ENCODE measurements around the gene BTBD7.
"Not testable (repeated sequence)": the region's sequence is repeated elsewhere in the genome, so short reads cannot be mapped to it uniquely, and the experiment has no call there.

BTBD7 gene, protein sequence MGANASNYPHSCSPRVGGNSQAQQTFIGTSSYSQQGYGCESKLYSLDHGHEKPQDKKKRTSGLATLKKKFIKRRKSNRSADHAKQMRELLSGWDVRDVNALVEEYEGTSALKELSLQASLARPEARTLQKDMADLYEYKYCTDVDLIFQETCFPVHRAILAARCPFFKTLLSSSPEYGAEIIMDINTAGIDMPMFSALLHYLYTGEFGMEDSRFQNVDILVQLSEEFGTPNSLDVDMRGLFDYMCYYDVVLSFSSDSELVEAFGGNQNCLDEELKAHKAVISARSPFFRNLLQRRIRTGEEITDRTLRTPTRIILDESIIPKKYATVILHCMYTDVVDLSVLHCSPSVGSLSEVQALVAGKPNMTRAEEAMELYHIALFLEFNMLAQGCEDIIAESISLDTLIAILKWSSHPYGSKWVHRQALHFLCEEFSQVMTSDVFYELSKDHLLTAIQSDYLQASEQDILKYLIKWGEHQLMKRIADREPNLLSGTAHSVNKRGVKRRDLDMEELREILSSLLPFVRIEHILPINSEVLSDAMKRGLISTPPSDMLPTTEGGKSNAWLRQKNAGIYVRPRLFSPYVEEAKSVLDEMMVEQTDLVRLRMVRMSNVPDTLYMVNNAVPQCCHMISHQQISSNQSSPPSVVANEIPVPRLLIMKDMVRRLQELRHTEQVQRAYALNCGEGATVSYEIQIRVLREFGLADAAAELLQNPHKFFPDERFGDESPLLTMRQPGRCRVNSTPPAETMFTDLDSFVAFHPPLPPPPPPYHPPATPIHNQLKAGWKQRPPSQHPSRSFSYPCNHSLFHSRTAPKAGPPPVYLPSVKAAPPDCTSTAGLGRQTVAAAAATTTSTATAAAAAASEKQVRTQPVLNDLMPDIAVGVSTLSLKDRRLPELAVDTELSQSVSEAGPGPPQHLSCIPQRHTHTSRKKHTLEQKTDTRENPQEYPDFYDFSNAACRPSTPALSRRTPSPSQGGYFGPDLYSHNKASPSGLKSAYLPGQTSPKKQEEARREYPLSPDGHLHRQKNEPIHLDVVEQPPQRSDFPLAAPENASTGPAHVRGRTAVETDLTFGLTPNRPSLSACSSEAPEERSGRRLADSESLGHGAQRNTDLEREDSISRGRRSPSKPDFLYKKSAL

DNA sequence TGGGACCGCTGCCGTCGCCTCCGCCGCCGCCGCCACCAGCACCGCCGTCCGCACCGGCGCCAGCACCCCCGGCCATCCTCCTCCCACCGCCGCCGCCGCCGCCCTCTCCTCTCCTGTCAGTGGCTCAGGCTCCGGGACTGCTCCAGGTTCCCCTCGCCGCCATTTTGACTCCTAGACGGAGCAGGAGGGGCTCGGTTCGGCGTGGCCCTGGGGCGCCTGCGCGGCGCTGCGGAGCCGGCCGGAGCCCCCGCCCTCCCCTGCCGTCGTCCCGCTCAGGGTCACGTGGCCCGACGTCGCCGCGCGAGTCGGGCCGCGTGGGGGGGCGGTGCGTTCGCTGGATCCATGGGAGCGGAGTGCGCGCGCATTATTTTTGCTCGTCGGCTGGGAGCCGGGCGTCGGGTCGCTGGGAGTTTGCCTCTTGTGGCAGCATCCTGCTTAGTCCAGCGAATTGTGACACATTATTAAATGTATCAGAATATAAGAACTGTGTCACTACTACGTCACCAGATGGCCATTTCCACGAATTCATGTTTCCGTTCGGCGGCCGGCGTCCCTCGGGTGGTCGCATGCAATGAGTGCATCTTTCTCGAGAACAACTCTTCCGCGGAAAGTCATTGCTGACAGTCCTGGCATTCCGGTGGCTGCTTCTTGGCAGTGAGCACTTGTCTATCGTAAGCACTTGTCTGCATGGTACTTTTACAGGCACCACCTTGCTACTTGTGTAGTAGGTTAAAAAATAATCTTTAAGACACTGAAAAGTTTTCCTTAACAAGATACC, at the start of gene BTBD7:
Gene BTBD7 (minus strand): TSS at position 184 of the 778 bp plus-strand sequence. CDS start 36,985 bp downstream, outside the sequence.
- peak; percentile 95 for DNase-seq (ENCODE audit: low read depth)

DNA sequence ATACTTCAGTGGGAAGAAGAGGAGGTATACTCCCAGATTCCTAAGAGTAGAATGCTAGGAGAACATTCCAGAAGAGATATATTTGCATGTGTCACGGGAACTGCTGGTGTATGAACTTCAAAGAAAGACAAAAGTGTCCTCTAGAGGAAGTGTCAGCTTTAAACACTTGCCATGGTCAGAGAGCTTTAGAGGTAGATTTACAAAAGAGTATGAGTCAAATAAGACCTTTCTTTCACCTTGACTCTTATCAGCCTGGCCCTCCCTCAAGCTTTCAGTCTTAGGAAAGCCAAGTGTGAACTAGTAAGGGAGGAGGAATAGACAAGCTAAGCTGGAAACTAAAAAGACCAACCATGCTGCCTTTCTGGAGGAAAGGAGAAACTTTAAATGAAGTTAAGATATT, 48.8 kb upstream of the BTBD7 start:
- DNase-seq (ENCODE audit: low read depth): no peak

DNA sequence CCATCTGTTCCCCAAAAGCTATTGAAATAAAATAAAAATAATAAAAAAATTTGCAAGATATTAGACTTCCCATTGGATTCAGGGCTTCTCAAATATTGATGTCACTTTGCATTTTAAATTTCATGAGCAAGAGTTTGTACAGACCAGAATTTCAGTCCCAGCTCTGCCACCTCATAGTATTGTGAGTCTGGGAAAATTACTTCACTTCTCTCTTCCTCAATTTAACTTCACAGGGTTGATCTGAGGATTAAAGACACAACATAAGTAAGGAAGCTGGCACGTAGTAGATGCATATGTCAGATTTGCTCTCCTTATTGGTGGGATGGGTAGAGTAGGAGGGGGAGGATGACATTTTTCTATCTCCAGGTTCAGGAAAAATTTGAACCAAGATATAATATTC, 47.0 kb upstream of the BTBD7 start:
- no peak for DNase-seq (ENCODE audit: low read depth)

DNA sequence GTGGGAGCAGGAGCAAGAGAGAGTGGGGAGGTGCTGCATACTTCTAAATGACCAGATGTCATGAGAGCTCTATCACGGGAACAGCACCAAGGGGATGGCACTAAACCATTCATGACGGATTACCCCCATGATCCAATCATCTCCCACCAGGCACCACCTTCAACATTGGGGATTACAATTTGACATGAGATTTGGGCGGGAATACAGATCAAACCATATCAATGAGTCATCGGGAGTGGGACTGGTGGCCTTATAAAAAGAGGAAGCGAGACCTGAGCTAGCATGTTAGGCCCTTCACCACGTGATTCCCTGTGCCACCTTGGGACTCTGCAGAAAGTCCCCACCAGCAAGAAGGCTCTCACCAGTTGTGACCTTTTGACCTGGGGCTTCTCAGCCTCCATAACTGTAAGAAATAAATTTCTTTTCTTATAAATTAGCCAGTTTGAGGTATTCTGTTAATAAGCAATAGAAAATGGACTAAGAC, 42.9 kb upstream of the BTBD7 start:
- no peak for DNase-seq (ENCODE audit: low read depth)

DNA sequence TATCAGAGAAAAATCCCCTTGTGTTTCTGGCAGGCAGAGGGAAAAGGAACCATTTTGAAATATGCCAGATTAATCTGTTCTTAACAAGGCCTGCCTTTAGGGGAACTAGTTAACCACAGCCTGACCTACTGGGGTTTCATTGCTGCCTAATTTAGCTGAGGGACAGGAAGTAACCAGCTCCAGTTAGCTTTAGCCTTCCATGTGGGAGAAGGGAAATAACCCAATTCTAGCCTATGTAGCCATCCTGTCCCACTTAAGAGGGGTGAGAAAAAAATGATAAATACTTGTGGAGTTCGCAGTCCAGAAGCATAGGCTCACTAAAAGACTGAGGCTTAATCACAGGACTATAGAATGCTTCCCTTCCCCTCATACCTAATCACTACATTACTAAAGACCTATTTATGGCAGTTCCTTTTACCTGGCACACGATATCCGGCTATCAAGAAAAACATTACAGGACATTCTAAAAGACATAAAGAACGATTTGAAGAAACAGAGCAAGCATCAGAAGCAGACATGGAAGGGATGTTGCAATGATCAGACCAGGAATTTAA, 37.0 kb upstream of the BTBD7 start:
- peak; percentile 8 for DNase-seq (ENCODE audit: low read depth)

DNA sequence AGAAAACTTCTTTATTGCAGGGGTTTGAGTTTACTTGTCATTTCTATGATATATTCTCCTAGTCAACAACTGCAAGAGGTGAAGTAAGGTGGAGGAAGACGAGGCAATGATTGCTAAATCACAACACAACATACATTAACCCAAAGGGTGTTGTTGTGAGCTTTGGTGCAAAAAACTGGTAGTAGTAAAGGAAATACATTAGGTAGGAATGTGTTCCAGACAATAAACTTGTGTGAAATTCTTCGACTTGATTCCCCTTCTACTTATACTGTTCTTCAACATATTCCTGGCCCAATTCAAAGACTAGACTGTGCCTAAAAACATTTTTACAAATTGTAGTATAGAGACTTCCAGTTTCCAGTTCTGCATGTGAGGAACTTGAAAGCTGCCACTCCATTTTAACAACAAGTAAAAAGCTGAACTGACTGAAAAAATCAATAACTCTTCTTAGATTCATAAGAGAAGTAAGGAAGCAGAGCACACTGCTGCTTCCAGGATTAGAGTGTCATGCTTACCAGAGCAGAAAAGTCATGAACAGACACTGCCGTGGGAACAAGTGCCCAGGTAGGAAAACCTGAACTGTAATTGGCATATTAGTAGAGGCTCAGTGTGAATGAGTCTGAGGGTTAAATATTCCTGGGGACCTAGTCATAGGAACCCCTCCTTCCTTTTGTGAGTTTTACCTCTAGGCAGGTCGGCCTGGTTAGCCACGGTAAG, 36.3 kb upstream of the BTBD7 start:
- DNase-seq (ENCODE audit: low read depth): no peak

DNA sequence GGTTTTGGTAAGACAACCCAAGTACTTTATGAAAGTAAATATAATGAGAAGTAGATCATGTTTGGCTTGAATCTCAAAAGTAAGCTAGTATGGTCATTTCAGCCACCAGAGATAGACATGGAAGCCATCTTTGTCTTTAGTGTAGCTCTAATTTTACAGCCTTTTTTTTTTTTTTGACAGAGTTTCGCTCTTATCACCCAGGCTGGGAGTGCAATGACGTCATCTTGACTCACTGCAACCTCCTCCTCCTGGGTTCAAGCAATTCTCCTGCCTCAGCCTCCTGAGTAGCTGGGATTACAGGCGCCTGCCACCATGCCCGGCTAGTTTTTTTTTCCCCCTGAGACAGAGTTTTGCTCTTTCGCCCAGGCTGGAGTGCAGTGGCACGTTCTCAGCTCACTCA, 22.0 kb upstream of the BTBD7 start:
- DNase-seq (ENCODE audit: low read depth): not testable (repeated sequence)

DNA sequence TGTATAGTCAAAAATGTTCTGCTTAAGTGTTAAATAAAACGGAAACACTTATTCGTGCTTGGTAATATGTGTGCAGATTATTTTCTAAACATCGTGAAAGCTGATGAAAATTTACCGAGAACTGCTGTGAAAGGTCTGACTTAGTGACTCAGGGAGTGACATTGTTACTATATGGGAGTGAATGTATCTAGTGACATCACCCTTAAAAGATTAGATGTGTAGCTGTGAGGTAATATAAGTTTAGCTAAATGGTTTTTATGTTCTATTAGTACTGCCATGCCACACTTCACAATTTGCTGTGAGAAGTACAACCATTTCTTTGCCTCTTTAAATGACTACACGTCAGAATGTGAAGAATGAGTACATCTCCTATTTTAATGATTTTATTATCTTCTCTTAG, 15.5 kb upstream of the BTBD7 start:
- no peak for DNase-seq (ENCODE audit: low read depth)

DNA sequence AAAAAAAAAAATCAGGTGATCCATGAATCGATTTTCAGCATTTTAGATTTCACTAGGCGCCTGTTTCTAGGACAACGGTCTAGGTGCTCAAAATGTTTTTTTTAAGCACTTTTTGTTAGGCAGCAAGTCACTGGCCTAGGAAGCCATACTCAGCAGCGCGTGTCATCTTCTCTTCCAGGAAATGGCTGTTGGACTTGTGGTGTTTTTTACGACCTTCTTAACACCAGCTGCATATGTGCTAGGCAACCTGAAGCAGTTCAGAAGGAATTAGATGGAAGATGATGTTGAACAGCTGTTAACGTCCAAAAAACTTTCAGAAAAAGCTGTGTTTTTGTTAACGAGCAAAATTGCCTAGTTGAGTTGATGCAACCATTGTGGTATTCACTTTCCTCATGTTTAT, 15.0 kb upstream of the BTBD7 start:
- peak; percentile 4 for DNase-seq (ENCODE audit: low read depth)

DNA sequence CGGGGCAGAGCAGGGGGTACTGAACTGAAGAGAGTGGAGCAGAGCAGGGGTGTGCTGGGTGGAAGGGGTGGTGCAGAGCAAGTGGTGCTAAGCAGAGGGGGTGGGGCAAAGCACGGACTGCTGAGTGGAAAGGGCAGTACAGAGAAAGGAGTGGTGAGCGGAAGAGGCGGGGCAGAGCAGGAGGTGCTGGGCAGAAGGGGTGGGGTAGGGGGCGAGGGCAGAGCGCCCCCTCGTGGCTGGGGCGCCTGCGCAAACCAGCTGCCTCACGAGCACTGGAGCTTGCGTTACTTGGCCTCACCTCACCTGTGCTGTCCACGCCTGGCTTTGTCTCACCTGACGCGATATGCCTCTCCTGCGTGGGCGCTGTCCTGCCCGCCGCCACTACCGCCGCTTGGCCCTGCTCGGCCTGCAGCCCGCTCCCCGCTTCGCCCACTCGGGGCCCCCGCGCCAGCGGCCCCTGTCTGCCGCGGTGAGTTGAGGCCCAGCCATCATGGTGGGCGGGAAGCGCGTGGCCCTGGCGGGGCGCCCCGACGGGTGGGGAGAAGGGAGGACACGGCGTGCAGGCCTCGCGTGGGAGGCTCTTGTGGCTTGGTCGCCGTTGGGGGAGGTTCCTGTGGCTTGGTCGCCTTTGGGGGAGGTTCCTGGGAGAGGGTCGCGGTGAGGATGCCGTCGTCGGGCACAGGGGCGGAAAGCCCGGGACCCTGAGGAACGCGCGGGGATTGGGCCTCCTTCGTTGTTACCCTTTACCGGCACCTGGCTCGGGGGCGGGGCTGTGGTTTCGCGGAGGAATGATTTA, 14.3 kb upstream of the BTBD7 start, which contains the start of gene COX8C:
Gene COX8C (plus strand): TSS at position 257 of the 796 bp plus-strand sequence. CDS start 87 bp downstream, at position 344.
- no peak for DNase-seq (ENCODE audit: low read depth)

DNA sequence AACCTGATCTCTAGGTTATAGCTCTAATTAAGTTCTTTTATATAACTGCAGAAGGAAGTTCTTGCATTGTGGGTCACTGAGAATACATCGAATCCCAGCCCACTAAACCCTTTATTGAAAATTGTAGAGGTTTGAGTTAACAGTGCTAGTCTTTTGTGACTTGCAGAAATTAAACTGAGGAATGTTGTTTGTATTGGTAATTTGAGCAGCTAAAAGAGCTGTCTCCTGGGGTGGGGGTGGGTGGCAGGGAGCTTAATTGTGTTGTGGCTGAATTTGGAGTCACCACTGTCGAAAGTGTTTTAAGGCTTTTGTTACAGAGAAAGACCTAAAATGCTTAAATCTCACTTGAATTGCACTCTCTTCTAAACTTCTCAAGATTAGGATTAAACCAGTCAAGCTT, 11.0 kb upstream of the BTBD7 start:
- DNase-seq (ENCODE audit: low read depth): no peak

DNA sequence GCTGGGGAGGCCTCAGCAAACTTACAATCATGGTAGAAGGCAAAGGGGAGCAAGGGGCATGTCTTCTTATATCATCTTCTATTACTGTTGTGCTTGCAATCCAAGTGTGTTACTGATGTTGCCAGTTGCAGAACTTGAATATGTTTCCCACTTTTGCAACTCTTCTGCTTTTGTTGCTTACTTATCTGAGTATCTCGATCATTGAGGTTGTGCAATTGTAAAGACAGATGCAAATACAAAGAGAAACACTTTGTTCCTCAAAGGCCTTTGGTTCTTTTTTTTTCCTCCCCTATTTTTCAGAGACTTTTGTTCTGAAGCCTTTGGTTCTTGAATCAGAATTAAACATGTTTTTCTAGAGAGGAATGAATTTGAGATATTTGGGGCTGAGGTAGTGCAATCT, 10.4 kb upstream of the BTBD7 start:
- DNase-seq (ENCODE audit: low read depth): no peak

DNA sequence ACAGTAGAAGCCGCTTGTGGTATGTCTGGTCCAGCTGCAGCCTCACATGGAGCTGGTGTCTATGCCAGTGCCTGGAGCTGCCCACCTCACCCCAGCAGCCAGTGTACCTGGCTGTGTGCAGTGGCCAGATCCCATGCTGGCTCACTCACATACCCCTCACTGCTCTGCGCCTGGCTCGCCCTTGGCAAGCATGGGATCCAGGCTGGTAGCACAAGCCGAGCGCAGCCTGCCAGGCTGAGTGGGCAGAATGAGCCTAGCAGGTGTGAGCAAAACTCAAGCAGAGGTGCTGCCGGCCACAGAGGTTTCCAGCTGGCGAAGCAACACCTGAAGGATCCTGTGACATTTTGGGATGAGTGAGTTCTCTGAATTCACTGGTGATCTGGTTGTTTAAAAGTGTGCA, 5.0 kb upstream of the BTBD7 start:
- no peak for DNase-seq (ENCODE audit: low read depth)

DNA sequence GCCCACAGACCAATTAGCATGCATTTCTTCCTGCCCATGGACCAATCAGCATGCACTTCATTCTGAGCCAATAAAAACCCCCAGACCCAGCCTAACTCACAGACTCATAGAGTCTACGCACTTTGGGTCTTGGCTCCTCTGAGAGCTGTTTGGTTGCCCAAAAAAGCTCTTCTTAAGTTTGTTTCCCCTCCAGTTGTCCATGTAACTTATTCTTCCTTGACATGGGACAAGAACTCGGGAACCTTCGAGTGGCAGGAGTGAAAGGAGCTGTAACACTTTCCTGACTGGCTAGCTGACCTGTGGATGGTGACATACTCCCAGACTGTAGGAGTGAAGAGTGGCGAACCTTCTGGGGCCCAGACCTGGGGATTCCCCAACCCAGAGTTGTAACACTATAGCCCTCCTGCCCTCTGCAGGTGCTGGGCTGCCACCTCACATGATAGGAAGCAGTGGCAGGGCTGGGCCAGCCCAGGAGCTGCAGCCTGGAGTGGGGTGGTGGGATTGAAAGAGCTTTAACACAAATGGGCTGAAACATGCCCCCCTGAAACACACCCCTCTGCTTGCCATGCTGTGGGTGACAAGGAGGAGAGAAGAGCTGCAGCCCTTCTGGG, 4.4 kb upstream of the BTBD7 start:
- no peak for DNase-seq (ENCODE audit: low read depth)

DNA sequence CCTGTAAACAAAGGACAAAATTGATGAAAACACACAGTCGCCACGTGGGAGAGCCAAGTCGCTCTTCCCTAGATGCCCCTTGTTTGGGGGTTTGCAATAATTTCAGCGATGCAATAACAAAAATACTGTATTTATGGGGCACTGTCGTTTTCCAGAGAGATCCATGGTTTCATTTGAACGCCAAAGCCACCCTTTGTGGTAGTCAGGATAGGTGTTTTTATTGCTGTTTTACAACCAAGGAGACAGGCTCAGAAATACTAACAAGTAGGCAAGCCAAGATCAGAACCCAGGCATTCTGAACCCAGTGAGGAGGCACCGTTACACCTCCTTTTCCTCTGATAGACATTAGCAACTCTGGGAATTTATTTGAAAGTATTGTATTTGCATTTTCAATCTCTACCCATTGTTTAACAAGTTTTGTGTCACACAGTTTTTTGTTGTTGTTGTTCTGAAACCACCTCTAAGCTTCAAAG, 831 bp upstream of the BTBD7 start:
- DNase-seq (ENCODE audit: low read depth): no peak

DNA sequence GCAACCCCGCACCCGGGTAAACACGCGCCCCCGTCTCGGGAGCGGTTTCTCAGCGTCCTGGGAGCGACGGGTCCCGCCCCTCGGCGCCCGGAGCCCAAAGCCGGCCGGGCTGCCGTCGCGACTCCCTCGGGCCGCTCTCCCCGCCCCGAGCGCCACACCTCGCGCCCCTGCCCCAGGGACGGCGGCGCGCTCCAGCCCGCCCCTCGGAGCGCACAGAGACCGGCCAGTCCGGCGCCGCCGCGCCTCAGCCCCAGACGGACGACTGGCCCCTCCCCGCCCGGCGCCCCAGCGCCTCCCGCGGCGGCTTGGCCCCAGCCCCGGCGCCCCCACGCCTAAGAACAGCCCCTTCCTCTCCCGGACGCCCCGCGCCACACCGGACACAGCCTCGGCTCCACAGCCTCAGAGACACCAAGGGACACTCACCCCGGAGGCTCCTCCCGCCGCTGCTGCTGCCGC, 411 bp downstream of the BTBD7 start:
- DNase-seq (ENCODE audit: low read depth): peak; percentile 68

DNA sequence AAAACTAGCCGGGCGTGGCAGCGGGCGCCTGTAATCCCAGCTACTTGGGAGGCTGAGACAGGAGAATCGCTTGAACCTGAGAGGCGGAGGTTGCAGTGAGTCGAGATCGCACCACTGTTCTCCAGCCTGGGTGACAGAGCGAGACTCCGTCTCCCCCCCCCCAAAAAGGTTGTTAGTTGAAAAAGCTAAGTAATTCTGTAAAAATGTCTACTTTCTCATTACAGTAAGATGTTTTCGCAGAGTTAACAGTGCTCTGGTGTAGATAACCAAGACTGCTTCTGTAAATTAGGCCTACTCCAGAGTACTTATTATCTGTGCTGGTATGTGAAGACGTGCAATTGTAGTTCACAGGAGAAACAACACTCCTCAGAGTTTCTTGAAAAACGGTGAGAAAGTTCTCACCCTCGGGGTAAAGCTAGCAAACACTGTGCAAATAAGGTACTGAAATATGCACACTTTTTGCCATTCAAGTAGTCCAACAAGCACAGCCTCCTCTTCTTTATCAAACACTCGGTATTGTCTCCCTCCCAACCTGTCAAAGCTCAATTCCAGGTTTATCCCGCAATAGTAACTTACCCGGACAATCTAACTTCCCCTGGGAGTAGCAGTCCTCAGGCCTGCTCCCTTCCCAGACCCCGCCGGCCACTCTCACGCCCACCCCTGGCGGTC, 974 bp downstream of the BTBD7 start:
- peak; percentile 13 for DNase-seq (ENCODE audit: low read depth)

DNA sequence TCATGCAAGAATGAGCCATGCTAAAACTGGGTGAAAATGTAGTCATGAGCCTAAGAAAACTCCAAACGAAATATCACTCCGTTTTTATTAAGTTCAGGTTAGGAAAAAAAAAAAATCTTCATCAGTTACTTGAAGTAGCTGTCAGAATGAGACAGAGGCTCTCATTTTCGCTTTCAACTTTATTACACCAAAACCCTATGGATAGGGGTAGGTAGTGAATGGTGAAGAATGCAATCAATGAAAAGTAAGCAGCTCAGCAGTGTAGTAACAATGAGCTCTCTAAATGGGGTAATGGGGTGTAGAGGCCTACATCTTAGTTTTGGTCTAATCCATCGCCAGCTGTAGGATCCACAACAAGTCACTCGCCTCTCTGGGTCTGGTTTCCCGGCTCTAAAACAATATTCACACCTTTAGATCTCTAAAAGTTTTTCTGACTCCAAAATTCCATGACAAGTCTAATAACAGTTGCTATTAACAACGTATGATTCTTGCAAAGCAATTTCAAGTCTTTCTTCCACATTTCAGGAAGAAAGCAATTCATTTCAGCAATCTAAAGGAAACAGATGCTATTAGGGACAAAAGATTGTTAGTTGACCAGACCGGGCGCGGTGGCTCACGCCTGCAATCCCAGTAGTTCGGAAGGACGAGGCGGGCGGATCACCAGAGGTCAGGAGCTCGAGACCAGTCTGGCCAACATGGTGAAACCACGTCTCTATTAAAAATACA, 1.7 kb downstream of the BTBD7 start:
- no peak for DNase-seq (ENCODE audit: low read depth)
